ENCODE data around the gene PGGHG.

PGGHG gene

GRCh38 chr11:288478-289397, at the start of gene PGGHG:
Gene PGGHG (plus strand): TSS chr11:289126. CDS start chr11:289817, 691 bp downstream.
- peak; percentile 75 for ATAC-seq
- H3K4me1 Mint-ChIP-seq = peaks cover 38% of the 10 kb centered on the region
- H3K9me3 Mint-ChIP-seq = no peaks in the 10 kb centered on the region
- H3K36me3 Mint-ChIP-seq = peaks cover 7% of the 10 kb centered on the region
- H3K27ac Mint-ChIP-seq = peak within 1 kb of the TSS; percentile 97
- H3K4me3 Mint-ChIP-seq = peak within 1 kb of the TSS; percentile 92
- peaks cover 23% of the 10 kb centered on the region for H3K27me3 Mint-ChIP-seq

- Mint-ChIP-seq H3K4me3 (no peak overlapping the region), H3K9me3 (no peaks in the 10 kb centered on the region), H3K36me3 (peaks cover 32% of the 10 kb centered on the region), H3K27ac (no peak overlapping the region), H3K4me1 (peaks cover 52% of the 10 kb centered on the region), H3K27me3 (no peaks in the 10 kb centered on the region)
- ATAC-seq = no peak
Measured at GRCh38 chr11:240315-240714, 48.6 kb upstream of the PGGHG start.

DNA sequence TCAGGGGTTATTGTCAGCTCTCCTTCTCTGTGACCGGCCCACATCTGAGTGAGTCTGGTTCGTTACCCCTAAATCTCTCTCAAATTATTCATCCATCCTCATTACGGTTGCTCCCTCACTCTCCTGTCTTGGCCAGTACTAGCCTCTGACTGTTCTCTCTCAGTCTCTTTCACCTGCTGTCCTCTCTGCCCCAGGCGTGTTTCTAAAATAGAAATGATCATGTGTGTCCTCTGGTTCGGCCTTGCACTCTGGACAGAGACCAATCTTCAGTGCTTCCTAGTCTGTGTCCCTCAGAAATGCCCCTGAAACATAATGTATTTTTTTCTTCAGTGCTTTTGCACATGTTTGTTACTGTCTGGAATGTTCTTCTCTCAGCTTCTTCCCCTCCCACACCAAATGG, 47.3 kb upstream of the PGGHG start:
- ATAC-seq = no peak
- no peak overlapping the region for H3K4me3 Mint-ChIP-seq
- H3K4me1 Mint-ChIP-seq = peaks cover 50% of the 10 kb centered on the region
- H3K9me3 Mint-ChIP-seq = no peaks in the 10 kb centered on the region
- H3K27ac Mint-ChIP-seq = peak overlapping the region; percentile 16
- peaks cover 44% of the 10 kb centered on the region for H3K36me3 Mint-ChIP-seq
- H3K27me3 Mint-ChIP-seq = no peaks in the 10 kb centered on the region

GRCh38 chr11:244376-244775, 44.5 kb upstream of the PGGHG start:
- no peak overlapping the region for H3K4me3 Mint-ChIP-seq
- H3K9me3 Mint-ChIP-seq = no peaks in the 10 kb centered on the region
- no peak overlapping the region for H3K27ac Mint-ChIP-seq
- H3K4me1 Mint-ChIP-seq = peaks cover 31% of the 10 kb centered on the region
- peaks cover 63% of the 10 kb centered on the region for H3K36me3 Mint-ChIP-seq
- ATAC-seq = no peak
- H3K27me3 Mint-ChIP-seq = no peaks in the 10 kb centered on the region

- no peak overlapping the region for H3K27ac Mint-ChIP-seq
- no peaks in the 10 kb centered on the region for H3K27me3 Mint-ChIP-seq
- no peak overlapping the region for H3K4me3 Mint-ChIP-seq
- peaks cover 12% of the 10 kb centered on the region for H3K4me1 Mint-ChIP-seq
- ATAC-seq = no peak
- no peaks in the 10 kb centered on the region for H3K9me3 Mint-ChIP-seq
- peaks cover 75% of the 10 kb centered on the region for H3K36me3 Mint-ChIP-seq
Measured at GRCh38 chr11:249062-249461, 39.9 kb upstream of the PGGHG start.

- H3K27ac Mint-ChIP-seq = no peak overlapping the region
- no peaks in the 10 kb centered on the region for H3K9me3 Mint-ChIP-seq
- H3K36me3 Mint-ChIP-seq = peaks cover 72% of the 10 kb centered on the region
- peaks cover 10% of the 10 kb centered on the region for H3K4me1 Mint-ChIP-seq
- H3K27me3 Mint-ChIP-seq = no peaks in the 10 kb centered on the region
- H3K4me3 Mint-ChIP-seq = no peak overlapping the region
- no peak for ATAC-seq
Measured at GRCh38 chr11:250274-250673, 38.7 kb upstream of the PGGHG start.

DNA sequence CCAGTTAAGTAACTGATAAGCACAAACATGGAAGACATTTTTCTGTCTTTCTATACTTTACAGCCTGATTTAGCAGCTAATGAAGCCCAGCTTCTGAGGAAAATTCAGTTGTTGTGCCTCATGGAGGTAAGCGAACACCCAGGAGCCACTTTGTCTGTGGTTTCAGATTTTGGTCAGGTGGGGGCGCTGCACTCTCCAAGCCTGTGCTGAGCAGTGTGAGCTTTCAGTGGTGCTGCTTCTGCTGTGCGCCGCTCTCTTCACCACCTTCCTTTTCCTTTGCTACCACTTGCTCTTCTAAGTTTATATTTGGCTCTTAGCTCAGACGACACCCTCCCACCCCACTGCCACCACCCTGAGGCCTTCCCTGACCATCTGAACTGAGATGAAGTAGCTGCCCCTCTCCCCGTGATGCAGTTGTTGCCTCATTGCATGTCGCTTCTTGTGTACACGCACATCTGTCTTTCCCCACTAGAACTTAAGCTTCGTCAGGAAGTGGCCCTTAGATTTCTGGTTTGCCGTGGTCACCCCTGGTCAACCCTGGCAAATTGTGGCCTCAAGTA, 38.1 kb upstream of the PGGHG start:
- no peak overlapping the region for H3K27ac Mint-ChIP-seq
- peaks cover 67% of the 10 kb centered on the region for H3K36me3 Mint-ChIP-seq
- H3K4me1 Mint-ChIP-seq = peaks cover 10% of the 10 kb centered on the region
- ATAC-seq = peak; percentile 86
- peaks cover 2% of the 10 kb centered on the region for H3K9me3 Mint-ChIP-seq
- H3K4me3 Mint-ChIP-seq = no peak overlapping the region
- H3K27me3 Mint-ChIP-seq = no peaks in the 10 kb centered on the region

DNA sequence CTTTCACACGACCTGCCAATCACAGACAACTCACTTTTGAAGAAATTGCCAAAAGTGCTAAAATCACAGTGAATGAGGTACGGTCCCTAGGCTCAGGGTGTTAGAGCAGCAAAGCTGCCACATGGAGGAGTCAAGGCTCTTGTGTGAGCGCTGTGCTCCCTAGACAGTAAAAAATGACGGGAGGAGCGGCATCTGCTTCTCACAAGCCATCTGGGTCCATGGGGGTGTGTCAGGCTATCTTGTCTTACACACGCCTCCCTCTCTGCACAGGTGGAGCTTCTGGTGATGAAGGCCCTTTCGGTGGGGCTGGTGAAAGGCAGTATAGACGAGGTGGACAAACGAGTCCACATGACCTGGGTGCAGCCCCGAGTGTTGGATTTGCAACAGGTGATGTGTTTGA, 37.4 kb upstream of the PGGHG start:
- Mint-ChIP-seq H3K4me3 (no peak overlapping the region), H3K27me3 (no peaks in the 10 kb centered on the region), H3K9me3 (peaks cover 5% of the 10 kb centered on the region), H3K27ac (no peak overlapping the region), H3K4me1 (peaks cover 17% of the 10 kb centered on the region), H3K36me3 (peaks cover 60% of the 10 kb centered on the region)
- ATAC-seq = no peak

DNA sequence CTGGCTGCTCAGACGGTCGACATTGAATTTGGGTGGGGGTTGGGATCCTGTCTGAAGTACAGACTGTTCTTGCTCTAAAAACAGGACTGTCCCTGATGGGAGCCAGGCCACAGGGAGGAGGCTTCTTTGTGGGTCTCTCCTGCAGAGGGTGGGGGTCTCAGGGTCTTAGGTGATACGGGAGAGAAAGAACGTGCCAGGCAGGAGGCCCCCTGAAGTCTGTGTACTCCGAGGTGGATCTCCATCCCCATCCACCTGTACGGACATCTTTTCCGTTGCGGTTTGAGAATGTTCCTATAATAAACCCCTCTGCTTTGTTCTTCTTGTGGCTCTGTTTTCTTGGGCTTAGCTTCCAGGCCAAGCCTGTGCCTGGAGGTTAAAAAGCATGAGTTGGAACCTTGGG, 36.3 kb upstream of the PGGHG start:
- Mint-ChIP-seq H3K9me3 (peaks cover 5% of the 10 kb centered on the region), H3K27me3 (no peaks in the 10 kb centered on the region), H3K4me3 (no peak overlapping the region), H3K27ac (peak overlapping the region; percentile 78), H3K4me1 (peaks cover 28% of the 10 kb centered on the region), H3K36me3 (peaks cover 51% of the 10 kb centered on the region)
- no peak for ATAC-seq

DNA sequence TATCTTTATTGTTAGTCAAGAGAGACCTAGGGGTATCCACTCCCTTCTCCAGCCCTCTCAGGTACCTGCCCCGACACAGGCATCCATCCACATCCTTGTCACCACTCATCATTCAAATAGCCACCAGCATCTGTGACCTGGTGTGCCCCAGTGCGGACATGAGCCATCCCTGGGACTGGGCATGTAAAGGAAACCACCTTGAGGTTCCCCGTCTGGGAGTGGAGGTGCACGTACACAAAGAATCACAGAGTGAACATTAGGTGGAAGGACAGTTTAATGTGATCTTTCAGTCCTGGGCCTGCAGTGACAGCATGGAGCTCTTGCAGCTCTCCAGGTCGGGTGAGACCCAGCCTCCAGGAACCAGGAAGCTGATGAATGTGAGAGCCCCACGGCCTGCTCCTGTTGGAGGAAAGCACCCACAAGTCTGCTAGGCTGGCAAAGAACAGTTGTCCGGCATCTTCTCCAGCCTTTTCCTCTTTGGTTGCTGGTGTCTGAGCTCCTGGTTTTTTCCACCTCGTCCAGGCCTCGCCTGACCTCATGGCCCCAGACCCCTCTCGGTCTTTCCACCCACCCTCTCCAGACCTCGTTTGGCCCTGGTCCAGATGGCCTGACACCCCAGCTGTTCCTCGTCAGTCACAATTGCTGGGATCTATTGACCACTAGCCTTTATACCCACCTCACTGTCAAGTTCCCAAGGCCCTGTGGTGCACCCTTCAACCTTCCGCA, 35.6 kb upstream of the PGGHG start:
- peaks cover 51% of the 10 kb centered on the region for H3K36me3 Mint-ChIP-seq
- no peaks in the 10 kb centered on the region for H3K27me3 Mint-ChIP-seq
- H3K4me3 Mint-ChIP-seq = no peak overlapping the region
- ATAC-seq = no peak
- peaks cover 34% of the 10 kb centered on the region for H3K4me1 Mint-ChIP-seq
- peak overlapping the region; percentile 78 for H3K27ac Mint-ChIP-seq
- peaks cover 5% of the 10 kb centered on the region for H3K9me3 Mint-ChIP-seq

- ATAC-seq = no peak
- Mint-ChIP-seq H3K4me3 (no peak overlapping the region), H3K27ac (peak overlapping the region; percentile 78), H3K9me3 (peaks cover 5% of the 10 kb centered on the region), H3K27me3 (no peaks in the 10 kb centered on the region), H3K36me3 (peaks cover 46% of the 10 kb centered on the region), H3K4me1 (peaks cover 36% of the 10 kb centered on the region)
Measured at GRCh38 chr11:253886-254270, 35.0 kb upstream of the PGGHG start.

GRCh38 chr11:255176-255575, 33.8 kb upstream of the PGGHG start:
- Mint-ChIP-seq H3K27ac (peak overlapping the region; percentile 84), H3K9me3 (peaks cover 5% of the 10 kb centered on the region), H3K27me3 (no peaks in the 10 kb centered on the region), H3K4me3 (no peak overlapping the region), H3K36me3 (peaks cover 35% of the 10 kb centered on the region), H3K4me1 (peaks cover 34% of the 10 kb centered on the region)
- ATAC-seq = no peak

- no peaks in the 10 kb centered on the region for H3K27me3 Mint-ChIP-seq
- ATAC-seq = no peak
- H3K9me3 Mint-ChIP-seq = peaks cover 6% of the 10 kb centered on the region
- peaks cover 34% of the 10 kb centered on the region for H3K4me1 Mint-ChIP-seq
- peak overlapping the region; percentile 84 for H3K27ac Mint-ChIP-seq
- peaks cover 33% of the 10 kb centered on the region for H3K36me3 Mint-ChIP-seq
- no peak overlapping the region for H3K4me3 Mint-ChIP-seq
Measured at GRCh38 chr11:255816-256215, 33.1 kb upstream of the PGGHG start.

GRCh38 chr11:256952-257737, 31.8 kb upstream of the PGGHG start:
- Mint-ChIP-seq H3K27me3 (no peaks in the 10 kb centered on the region), H3K27ac (peak overlapping the region; percentile 84), H3K36me3 (peaks cover 30% of the 10 kb centered on the region), H3K4me1 (peaks cover 41% of the 10 kb centered on the region), H3K9me3 (peaks cover 15% of the 10 kb centered on the region), H3K4me3 (peak overlapping the region; percentile 14)
- ATAC-seq = peak; percentile 91
